Body of pancreas (tissue), 4 donors: Measurements from ENCODE around the gene ZBTB8A. TPM values are rescaled to one million over a fixed set of nuclear protein-coding genes. Genes with fewer than 3 reads are reported as not detected.

Experiments used
- ATAC-seq: fragments of 150-250 bp; one replicate; pipeline ENCODE4 v1.9.1; 2016
- DNase-seq, 4 donors: peaks; one replicate each; pipeline ENCODE4 v3.0.0-alpha.2; 2019
- H3K27ac ChIP-seq, 4 donors: fragments of 200-600 bp; sonication (generic); 1 replicate in 3 of 4; 2 replicates in 1 of 4; pipeline versions ENCODE4 v1.5.1 to v1.6.1; 2016 to 2019; ENCODE audit warnings: mild to moderate bottlenecking in 1 of 4, mixed read lengths in 1 of 4, moderate library complexity in 1 of 4
- H3K27me3 ChIP-seq, 2 donors: fragments of 200-600 bp; sonication (generic); one replicate each; pipeline ENCODE4 v1.6.0; 2016; ENCODE audit warnings: mild to moderate bottlenecking in 1 of 2
- H3K36me3 ChIP-seq, 2 donors: fragments of 200-600 bp; sonication (generic); replicated peaks in 1 of 2; 2 replicates each; pipeline ENCODE4 v1.5.1; 2016; ENCODE audit warnings: low read depth in 2 of 2; ENCODE audit not compliant: insufficient read depth in 1 of 2
- H3K4me1 ChIP-seq: fragments of 200-600 bp; sonication (generic); one replicate; pipeline ENCODE4 v1.6.0; 2016
- H3K4me3 ChIP-seq, 2 donors: fragments of 200-600 bp; sonication (generic); 1 replicate in 1 of 2; 2 replicates in 1 of 2; pipeline ENCODE4 v1.5.1; 2016 to 2019
- H3K9me3 ChIP-seq, 3 donors: fragments of 200-600 bp; sonication (generic); 1 replicate in 2 of 3; 2 replicates in 1 of 3; pipeline ENCODE4 v1.5.1; 2016
- CTCF ChIP-seq, 7 experiments: fragments of 450-650 bp in 4 of 7; fragments of 200-600 bp in 3 of 7; sonication (generic) in 3 of 7; IDR thresholded peaks; one replicate each; pipeline ENCODE4 v1.5.1; 2016 to 2019; ENCODE audit warnings: antibody characterized with exemption in 7 of 7
- POLR2A ChIP-seq, 3 donors: fragments of 450-650 bp; IDR thresholded peaks; one replicate each; pipeline ENCODE4 v1.6.1; 2016; ENCODE audit warnings: antibody characterized with exemption in 3 of 3, mild to moderate bottlenecking in 2 of 3
- whole genome bisulfite sequencing, 2 donors: methylation state at CpG; one replicate each; pipeline ENCODE4 v1.1.5; 2017; 5-methylcytosine and 5-hydroxymethylcytosine counted together
- intact Hi-C: fragments of 100-400 bp; cut with DNase I; formaldehyde crosslinking; loops from one replicate; pipeline ENCODE4 v1.15.1; 2023
- total RNA-seq, 2 donors: library from RNA; depleted of rRNA; stranded (reverse); fragments of >200 nt; gene quantifications; one replicate each; pipeline ENCODE4 v1.1.0, GENCODE V29; 2016

Gene ZBTB8A
- total RNA-seq, 2 donors from 2014 or later = 3.0 to 3.9 TPM

- H3K36me3 ChIP-seq = no peaks in the 10 kb centered on the region
- ATAC-seq = no peak
- H3K4me1 ChIP-seq = no peaks in the 10 kb centered on the region
- WGBS, 2 donors = 92% methylated on average over 7 to 16 of the region's 17 CpGs
- H3K27ac ChIP-seq = no peak overlapping the region
- DNase-seq = no peak
- no peak for TF ChIP-seq CTCF (IDR thresholded peaks at IDR 0.05)
- TF ChIP-seq POLR2A (IDR thresholded peaks at IDR 0.05) = no peak
- H3K9me3 ChIP-seq = no peaks in the 10 kb centered on the region
- no peak overlapping the region for H3K4me3 ChIP-seq
- intact Hi-C loops = no loop called here
- H3K27me3 ChIP-seq = no peaks in the 10 kb centered on the region
Measured at GRCh38 chr1:32605711-32606424, 66.6 kb downstream of the ZBTB8A start.

- ATAC-seq = no peak
- Histone ChIP-seq H3K4me3 (no peak overlapping the region), H3K27ac (no peak overlapping the region), H3K4me1 (no peaks in the 10 kb centered on the region), H3K36me3 (no peaks in the 10 kb centered on the region), H3K27me3 (no peaks in the 10 kb centered on the region), H3K9me3 (no peaks in the 10 kb centered on the region)
- TF ChIP-seq CTCF (IDR thresholded peaks at IDR 0.05) (no peak), POLR2A (IDR thresholded peaks at IDR 0.05) (no peak)
- WGBS, 2 donors = 83 to 100% methylated on average over 3 to 11 of the region's 11 CpGs
- intact Hi-C loops = no loop called here
- no peak for DNase-seq
Measured at GRCh38 chr1:32606565-32607371, 67.5 kb downstream of the ZBTB8A start.

- ATAC-seq (no peak), DNase-seq (no peak)
- intact Hi-C loops = no loop called here
- Histone ChIP-seq H3K9me3 (no peaks in the 10 kb centered on the region), H3K27ac (no peak overlapping the region), H3K27me3 (no peaks in the 10 kb centered on the region), H3K36me3 (no peaks in the 10 kb centered on the region), H3K4me1 (peaks cover 6% of the 10 kb centered on the region), H3K4me3 (no peak overlapping the region)
- WGBS, 2 donors = 78 to 80% methylated on average over 4 of the region's 4 CpGs
- TF ChIP-seq POLR2A (IDR thresholded peaks at IDR 0.05) (no peak), CTCF (IDR thresholded peaks at IDR 0.05) (no peak)
Measured at GRCh38 chr1:32609180-32609579, 70.0 kb downstream of the ZBTB8A start.

GRCh38 chr1:32611859-32612188 lies 72.6 kb downstream of the ZBTB8A start:
- no peaks in the 10 kb centered on the region for H3K27me3 ChIP-seq
- TF ChIP-seq POLR2A (IDR thresholded peaks at IDR 0.05) (no peak), CTCF (IDR thresholded peaks at IDR 0.05) (no peak)
- no peak for DNase-seq
- peaks cover 6% of the 10 kb centered on the region for H3K4me1 ChIP-seq
- H3K27ac ChIP-seq = peak overlapping the region in 2 of 4 donors; percentile 14 to 45
- intact Hi-C loops = no loop called here
- no peak for ATAC-seq
- H3K9me3 ChIP-seq = no peaks in the 10 kb centered on the region
- 10 to 24% methylated on average over 3 to 12 of the region's 12 CpGs for WGBS, 2 donors
- peak overlapping the region in 1 of 2 donors; percentile 2 for H3K4me3 ChIP-seq
- H3K36me3 ChIP-seq = no peaks in the 10 kb centered on the region
